Suprapubic skin (tissue), 4 donors: ENCODE results near the gene FAM222A.

Experiments used
- CTCF ChIP-seq, 2 donors: fragments of 200-600 bp in 1 of 2; fragments of 450-650 bp in 1 of 2; sonication (generic) in 1 of 2; IDR thresholded peaks; one replicate each; pipeline ENCODE4 v1.5.1; 2016 to 2019; ENCODE audit warnings: antibody characterized with exemption in 2 of 2, mild to moderate bottlenecking in 1 of 2, moderate library complexity in 1 of 2
- EP300 ChIP-seq: sonication (generic); formaldehyde crosslinking; IDR thresholded peaks from one replicate; pipeline ENCODE4 v1.6.1; 2017; ENCODE audit warnings: antibody characterized with exemption
- POLR2A ChIP-seq, 2 donors: fragments of 450-650 bp; IDR thresholded peaks; one replicate each; pipeline ENCODE4 v1.6.1; 2017; ENCODE audit warnings: antibody characterized with exemption in 2 of 2, mild to moderate bottlenecking in 2 of 2, moderate library complexity in 2 of 2
- POLR2AphosphoS5 ChIP-seq, 3 donors: sonication (generic); formaldehyde crosslinking; IDR thresholded peaks; one replicate each; pipeline ENCODE4 v1.6.1; 2017; ENCODE audit warnings: antibody characterized with exemption in 3 of 3

DNA sequence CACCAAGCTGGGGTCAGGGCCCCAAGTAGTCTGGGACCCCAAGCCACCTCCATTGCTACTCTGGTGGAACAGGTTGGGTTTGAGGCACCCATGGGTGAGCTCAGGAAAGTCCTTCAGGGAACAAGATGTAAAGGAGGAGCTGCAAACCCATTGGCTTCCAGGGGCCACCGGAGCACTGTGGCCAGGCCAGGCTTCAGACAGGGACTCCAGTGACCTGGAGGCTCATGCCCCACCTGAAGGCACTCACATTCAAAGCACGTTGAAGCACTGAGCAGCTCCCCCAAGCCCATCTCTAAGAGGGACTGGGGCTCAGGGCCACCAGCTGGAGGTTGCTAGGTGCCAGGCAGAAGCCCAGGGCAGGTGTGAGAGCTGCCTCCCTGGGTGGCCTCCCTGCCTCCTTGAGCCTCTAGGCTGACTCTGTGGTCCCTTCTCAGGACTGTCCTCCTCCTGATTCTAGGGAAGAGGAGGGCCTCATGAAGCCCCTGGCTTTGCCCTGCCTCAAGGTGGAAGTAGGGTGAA, 49.1 kb downstream of the FAM222A start:
- TF ChIP-seq CTCF (IDR thresholded peaks at IDR 0.05) (no peak), POLR2A (IDR thresholded peaks at IDR 0.05) (no peak), EP300 (no peak), POLR2AphosphoS5 (IDR thresholded peaks at IDR 0.05) (no peak)
